Activated naive CD4-positive, alpha-beta T cell treated with anti-CD3 and anti-CD28 coated beads, Interleukin-2, amount 10 ng/mL, durations not matched to agents 7 days and 5 days (primary cell): ENCODE data around the gene LAMA3.
"Not testable (repeated sequence)": the region's sequence is repeated elsewhere in the genome, so short reads cannot be mapped to it uniquely, and the experiment has no call there.

ENCODE experiments used
- CTCF ChIA-PET: fragments of 350-600 bp; sonication (Branson Sonifier 250); formaldehyde crosslinking; loops from one replicate; lab custom pipeline; 2021; ENCODE audit warnings: antibody characterized with exemption; lab: Charles Lee
- DNase-seq: peaks from one replicate; pipeline ENCODE4 v3.0.0-alpha.2; 2020
- H3K27ac Mint-ChIP-seq: one replicate; pipeline ENCODE4 v1.8.0; 2021; ENCODE audit warnings: mild to moderate bottlenecking, moderate library complexity, mixed read lengths
- H3K27me3 Mint-ChIP-seq: one replicate; pipeline ENCODE4 v1.8.0; 2021; ENCODE audit warnings: mild to moderate bottlenecking, mixed read lengths
- H3K36me3 Mint-ChIP-seq: one replicate; pipeline ENCODE4 v1.8.0; 2021; ENCODE audit warnings: mixed read lengths
- H3K4me1 Mint-ChIP-seq: one replicate; pipeline ENCODE4 v1.8.0; 2021; ENCODE audit warnings: mixed read lengths
- H3K4me3 Mint-ChIP-seq: one replicate; pipeline ENCODE4 v1.8.0; 2021; ENCODE audit warnings: mild to moderate bottlenecking, moderate library complexity, mixed read lengths
- H3K9me3 Mint-ChIP-seq: one replicate; pipeline ENCODE4 v1.8.0; 2021; ENCODE audit warnings: mixed read lengths

LAMA3 gene

DNA sequence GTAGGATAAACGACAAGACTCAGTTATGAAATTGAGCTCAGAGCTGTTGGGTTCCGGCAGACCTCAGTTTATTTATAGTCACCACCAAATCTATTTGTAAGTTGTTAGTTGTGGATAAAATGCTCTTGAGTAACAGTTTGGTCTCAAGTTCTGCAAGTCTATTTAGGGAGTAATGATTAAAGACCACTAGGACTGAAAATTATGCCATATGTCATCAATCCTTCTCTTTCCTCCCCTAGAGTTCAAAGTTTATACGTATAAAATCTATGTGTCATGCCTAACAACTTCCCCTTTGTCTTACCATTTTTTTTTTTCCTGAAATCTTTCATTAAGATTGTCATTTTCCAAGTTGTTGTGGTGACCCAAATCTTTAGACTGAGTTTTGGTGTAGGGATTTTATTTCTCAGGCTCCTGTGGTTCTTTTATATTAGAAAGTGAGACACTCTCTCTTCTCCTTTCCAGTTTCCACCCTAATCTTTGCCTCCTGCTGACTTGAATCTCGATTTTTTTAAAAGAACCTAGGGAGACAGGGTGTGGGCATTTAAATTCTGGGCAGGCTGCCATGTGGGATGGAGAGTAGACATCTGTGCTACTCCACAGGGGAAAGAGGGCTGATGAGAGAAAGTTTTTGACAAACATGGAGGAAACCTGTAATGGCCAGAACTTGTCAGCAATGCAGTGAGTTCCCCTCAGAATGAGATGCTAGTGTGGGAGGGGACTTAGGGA lies 51.0 kb downstream of the LAMA3 start:
- no peak for DNase-seq
- CTCF ChIA-PET, result no interaction called here
- peaks cover 23% of the 10 kb centered on the region for H3K4me1 Mint-ChIP-seq

DNA sequence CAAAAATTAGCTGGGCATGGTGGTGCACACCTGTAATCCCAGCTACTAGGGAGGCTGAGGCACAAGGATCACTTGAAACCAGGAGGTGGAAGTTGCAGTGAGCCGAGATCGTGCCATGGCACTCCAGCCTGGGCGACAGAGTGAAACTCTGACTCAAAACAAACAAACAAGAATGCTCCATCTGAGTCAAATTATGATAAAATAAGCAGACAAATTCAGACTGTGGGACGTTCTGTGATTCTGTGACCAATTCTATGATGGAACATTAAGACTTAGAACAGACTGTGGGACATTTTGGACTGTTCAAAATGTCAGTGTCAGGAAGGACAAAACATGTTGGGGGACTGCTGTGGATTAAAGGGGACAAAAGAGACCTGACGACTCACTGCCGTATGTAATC lies 52.7 kb downstream of the LAMA3 start:
- H3K4me3 Mint-ChIP-seq, H3K36me3 Mint-ChIP-seq, DNase-seq, H3K27ac Mint-ChIP-seq, CTCF ChIA-PET, H3K9me3 Mint-ChIP-seq: not testable (repeated sequence)
- peaks cover 48% of the 10 kb centered on the region for H3K27me3 Mint-ChIP-seq
- peaks cover 23% of the 10 kb centered on the region for H3K4me1 Mint-ChIP-seq

More for the DNA sequence above, 51.0 kb downstream of the LAMA3 start:
- Mint-ChIP-seq H3K4me3 (no peak overlapping the region), H3K9me3 (no peaks in the 10 kb centered on the region), H3K36me3 (no peaks in the 10 kb centered on the region), H3K27me3 (peaks cover 51% of the 10 kb centered on the region), H3K27ac (no peak overlapping the region)

DNA sequence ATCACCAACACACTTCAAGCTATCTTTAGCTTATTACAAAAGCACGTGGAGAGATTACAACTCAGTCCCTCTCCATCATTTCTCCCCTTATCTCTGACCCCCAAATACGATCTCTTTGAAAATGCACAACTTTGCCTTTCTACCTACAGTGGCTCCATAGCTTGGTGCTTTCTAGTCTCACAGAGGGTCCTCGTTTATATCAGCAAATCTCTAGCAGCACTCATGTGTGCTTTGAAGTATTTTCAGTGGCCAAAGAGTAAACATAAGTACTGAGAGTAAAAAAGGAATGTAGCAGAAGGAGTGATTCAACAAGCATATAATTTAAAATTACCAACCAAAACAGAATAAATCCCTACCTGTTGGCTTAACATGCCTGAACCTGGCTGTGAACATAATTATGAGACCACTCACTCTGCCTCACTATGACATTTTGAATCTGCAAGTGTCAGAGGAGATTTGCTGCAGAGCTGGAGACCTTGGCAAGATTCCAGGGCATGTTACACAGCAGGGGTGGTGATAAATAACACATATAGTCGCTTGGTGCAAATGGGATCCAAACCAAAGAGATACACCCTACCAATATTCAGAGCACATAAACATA lies 54.6 kb downstream of the LAMA3 start:
- no peaks in the 10 kb centered on the region for H3K36me3 Mint-ChIP-seq
- no peak for DNase-seq
- H3K27me3 Mint-ChIP-seq, result peaks cover 38% of the 10 kb centered on the region
- H3K9me3 Mint-ChIP-seq, result no peaks in the 10 kb centered on the region
- H3K4me1 Mint-ChIP-seq, result peaks cover 6% of the 10 kb centered on the region
- no peak overlapping the region for H3K27ac Mint-ChIP-seq
- CTCF ChIA-PET, result no interaction called here
- no peak overlapping the region for H3K4me3 Mint-ChIP-seq

DNA sequence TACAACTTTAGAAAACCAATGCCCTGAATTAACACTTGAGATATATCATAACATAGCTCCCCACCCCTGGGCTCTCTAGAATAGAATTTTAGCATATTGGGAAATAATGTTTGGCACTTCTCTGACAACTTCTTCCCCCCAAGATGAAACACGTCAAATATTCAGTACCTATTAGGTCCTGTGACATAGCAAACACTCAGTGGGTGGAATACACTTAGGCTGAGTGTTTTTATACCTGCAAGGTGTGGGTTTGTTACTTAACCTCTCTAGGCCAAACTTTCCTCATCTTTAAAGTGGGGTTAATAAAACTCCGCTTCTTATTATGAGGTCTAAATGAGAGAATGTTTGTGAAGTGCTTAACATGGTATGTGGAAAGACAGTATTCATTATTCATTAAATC lies 56.1 kb downstream of the LAMA3 start:
- H3K9me3 Mint-ChIP-seq, result no peaks in the 10 kb centered on the region
- H3K27ac Mint-ChIP-seq, result no peak overlapping the region
- no peak for DNase-seq
- no peaks in the 10 kb centered on the region for H3K4me1 Mint-ChIP-seq
- H3K4me3 Mint-ChIP-seq, result no peak overlapping the region
- CTCF ChIA-PET, result no interaction called here
- peaks cover 35% of the 10 kb centered on the region for H3K27me3 Mint-ChIP-seq
- H3K36me3 Mint-ChIP-seq, result no peaks in the 10 kb centered on the region

DNA sequence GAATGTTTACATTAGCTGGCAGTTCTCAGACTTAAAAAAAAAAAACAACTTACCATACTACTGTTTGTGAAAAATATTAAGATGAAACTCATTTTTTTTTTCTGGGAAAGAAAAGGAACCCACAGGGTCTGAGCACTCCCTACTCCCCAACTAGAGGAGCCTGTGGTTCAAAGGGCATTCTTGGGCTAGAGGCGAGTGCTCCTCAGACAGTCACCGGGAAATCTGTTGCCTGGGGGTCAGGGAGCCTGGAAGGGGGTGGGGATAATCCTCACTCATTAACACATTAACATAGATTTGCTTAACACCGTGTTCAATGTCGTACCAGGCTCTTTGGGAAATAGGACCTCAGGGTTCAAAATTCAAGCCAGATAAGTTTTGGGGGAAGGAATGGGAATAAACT lies 57.6 kb downstream of the LAMA3 start:
- Mint-ChIP-seq H3K4me3 (no peak overlapping the region), H3K4me1 (no peaks in the 10 kb centered on the region), H3K36me3 (no peaks in the 10 kb centered on the region), H3K9me3 (no peaks in the 10 kb centered on the region), H3K27me3 (peaks cover 32% of the 10 kb centered on the region), H3K27ac (no peak overlapping the region)
- CTCF ChIA-PET, result no interaction called here
- no peak for DNase-seq

DNA sequence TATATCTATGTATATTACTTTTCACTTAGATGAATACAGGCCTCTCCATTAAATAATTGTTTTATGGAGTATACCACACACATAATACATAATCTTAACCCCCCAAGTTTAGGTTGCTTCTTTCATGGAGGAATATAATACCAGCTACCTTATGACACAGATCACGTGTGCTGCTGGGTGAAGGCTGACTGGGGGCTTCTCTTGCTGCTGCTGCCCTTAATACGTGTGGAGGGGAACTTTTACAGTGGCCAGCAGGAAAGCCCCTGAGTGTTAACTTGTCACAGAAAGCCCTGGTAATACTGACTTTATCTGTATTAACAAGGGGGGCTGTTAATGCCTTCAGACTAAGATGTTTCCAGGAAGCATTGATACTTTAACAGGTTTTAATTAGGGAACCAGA lies 63.1 kb downstream of the LAMA3 start:
- Mint-ChIP-seq H3K4me3 (no peak overlapping the region), H3K27me3 (peaks cover 38% of the 10 kb centered on the region), H3K9me3 (no peaks in the 10 kb centered on the region), H3K27ac (no peak overlapping the region), H3K4me1 (no peaks in the 10 kb centered on the region), H3K36me3 (no peaks in the 10 kb centered on the region)
- CTCF ChIA-PET, result no interaction called here
- no peak for DNase-seq

DNA sequence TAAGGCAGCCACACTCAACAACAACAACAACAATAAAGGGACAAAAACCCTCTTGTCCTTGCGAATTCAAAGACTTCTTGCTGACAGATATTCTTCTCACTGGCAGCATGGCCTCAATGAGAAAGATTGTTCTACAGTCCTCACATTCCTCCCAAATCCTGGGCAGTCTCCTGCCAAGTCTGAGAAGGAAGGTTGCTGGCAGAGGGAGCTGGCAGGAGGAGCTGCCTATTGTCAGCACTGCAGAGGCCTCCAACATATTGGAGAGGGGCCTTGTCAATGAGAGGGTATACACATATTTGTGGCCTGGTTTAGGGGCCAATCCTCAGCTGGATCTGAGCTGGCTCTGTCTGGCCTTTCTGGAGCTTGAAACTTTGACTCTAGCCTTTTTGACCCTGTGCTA lies 63.5 kb downstream of the LAMA3 start:
- no peak overlapping the region for H3K27ac Mint-ChIP-seq

DNA sequence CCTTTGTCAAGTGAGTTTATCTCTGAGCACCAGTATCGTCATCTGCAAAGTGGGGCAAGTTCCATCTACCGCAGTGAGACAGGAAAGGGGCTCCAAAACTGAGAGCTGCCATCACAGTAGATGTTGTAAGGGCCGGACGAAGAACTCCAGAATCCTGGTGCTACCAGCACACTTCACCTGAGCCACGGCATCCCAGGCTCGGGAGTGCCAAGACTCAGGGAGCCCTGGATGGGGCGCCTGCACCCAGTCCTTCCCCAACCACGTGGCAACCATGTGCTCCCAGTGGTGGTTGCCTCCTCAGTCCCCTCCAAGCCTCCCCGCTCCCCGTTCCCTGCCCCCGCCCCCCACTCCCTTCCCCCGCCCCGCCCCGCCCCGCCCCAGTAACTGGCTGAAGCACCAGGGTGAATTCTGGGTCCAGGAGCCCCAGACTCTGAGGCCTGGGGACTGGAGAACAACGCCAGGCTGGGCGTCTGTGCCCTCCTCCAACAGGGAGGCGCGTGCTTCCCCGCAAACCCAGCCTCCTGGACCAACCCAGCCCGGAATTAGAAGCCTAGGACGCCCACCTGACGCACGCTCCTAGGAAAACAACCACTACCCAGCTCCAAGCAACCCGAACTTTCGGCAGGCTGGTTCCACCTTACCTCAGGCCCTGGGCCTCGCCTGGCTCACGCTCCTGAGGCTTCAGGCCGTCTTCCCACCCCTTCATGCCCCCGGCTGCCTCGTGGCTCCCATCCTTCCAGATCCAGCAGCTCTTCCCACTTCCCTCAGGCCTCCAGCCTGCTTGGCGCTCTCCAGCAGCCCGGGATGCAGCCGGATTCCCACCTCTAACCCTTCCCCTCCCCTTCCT lies 67.6 kb downstream of the LAMA3 start:
- Mint-ChIP-seq H3K4me1 (no peaks in the 10 kb centered on the region), H3K27ac (no peak overlapping the region), H3K9me3 (no peaks in the 10 kb centered on the region), H3K4me3 (no peak overlapping the region), H3K36me3 (no peaks in the 10 kb centered on the region), H3K27me3 (peaks cover 24% of the 10 kb centered on the region)
- DNase-seq, result no peak
- CTCF ChIA-PET, result no interaction called here

More for the DNA sequence above, 63.5 kb downstream of the LAMA3 start:
- H3K36me3 Mint-ChIP-seq, result no peaks in the 10 kb centered on the region
- CTCF ChIA-PET, result no interaction called here
- H3K4me1 Mint-ChIP-seq, result no peaks in the 10 kb centered on the region
- H3K4me3 Mint-ChIP-seq, result no peak overlapping the region
- no peak for DNase-seq
- peaks cover 37% of the 10 kb centered on the region for H3K27me3 Mint-ChIP-seq
- no peaks in the 10 kb centered on the region for H3K9me3 Mint-ChIP-seq

DNA sequence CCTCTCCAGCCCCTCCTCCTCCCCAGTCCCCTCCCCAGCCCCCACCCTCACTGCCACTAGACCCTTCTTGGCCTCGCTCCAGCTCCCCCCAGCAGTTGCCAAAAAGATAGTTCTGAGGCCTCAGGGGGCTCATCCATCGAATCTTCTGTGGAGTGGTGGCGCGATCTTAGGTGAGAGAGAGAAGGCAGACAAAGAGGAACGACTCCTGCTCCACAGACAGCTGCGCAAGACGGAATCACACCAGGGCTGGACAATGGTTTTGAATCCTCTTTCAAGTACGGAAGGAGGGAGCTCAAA lies 68.1 kb downstream of the LAMA3 start:
- H3K36me3 Mint-ChIP-seq, result no peaks in the 10 kb centered on the region
- H3K27ac Mint-ChIP-seq, result no peak overlapping the region
- no peaks in the 10 kb centered on the region for H3K4me1 Mint-ChIP-seq
- peaks cover 21% of the 10 kb centered on the region for H3K27me3 Mint-ChIP-seq
- H3K4me3 Mint-ChIP-seq, result no peak overlapping the region
- no peak for DNase-seq
- H3K9me3 Mint-ChIP-seq, result no peaks in the 10 kb centered on the region
- CTCF ChIA-PET, result no interaction called here

DNA sequence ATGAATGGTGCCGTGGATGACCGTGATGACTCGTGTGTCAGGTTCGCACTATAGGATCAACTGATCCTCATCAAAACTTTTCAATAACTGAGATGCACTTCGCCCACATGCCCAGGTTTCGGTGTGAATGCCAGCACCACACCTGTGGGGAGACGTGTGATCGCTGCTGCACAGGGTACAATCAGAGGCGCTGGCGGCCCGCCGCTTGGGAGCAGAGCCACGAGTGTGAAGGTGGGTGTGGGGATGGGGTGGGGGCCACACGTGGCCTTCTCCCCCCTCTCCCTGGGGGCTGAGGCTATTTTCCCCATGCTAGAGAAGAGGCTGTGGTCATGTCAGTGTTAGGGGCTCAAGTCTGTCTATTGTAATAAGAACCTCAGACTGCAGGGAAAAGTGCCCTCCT lies 69.0 kb downstream of the LAMA3 start:
- DNase-seq, result no peak
- Mint-ChIP-seq H3K27ac (no peak overlapping the region), H3K27me3 (peaks cover 16% of the 10 kb centered on the region), H3K36me3 (no peaks in the 10 kb centered on the region), H3K9me3 (no peaks in the 10 kb centered on the region), H3K4me3 (no peak overlapping the region), H3K4me1 (no peaks in the 10 kb centered on the region)
- CTCF ChIA-PET, result no interaction called here

DNA sequence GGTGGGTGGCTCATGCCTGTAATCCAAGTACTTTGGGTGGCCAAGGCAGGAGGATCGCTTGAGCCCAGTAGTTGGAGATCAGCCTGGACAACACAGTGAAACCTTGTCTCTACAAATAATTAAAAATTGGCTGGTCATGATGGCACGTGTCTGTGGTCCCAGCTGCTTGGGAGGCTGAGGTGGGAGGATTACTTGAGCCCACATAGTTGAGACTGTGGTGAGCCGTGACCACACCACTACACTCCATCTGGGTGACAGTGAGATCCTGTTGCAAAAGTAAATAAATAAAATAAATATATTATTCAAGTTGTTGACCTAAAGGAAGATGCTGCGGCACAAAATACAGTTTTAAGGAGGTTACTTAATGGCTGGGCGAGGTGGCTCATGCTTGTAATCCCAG lies 72.7 kb downstream of the LAMA3 start:
- no peaks in the 10 kb centered on the region for H3K36me3 Mint-ChIP-seq
- CTCF ChIA-PET, result no interaction called here
- DNase-seq, result no peak
- H3K9me3 Mint-ChIP-seq, result no peaks in the 10 kb centered on the region
- H3K27me3 Mint-ChIP-seq, result peaks cover 23% of the 10 kb centered on the region
- H3K4me1 Mint-ChIP-seq, result no peaks in the 10 kb centered on the region
- no peak overlapping the region for H3K4me3 Mint-ChIP-seq
- no peak overlapping the region for H3K27ac Mint-ChIP-seq

DNA sequence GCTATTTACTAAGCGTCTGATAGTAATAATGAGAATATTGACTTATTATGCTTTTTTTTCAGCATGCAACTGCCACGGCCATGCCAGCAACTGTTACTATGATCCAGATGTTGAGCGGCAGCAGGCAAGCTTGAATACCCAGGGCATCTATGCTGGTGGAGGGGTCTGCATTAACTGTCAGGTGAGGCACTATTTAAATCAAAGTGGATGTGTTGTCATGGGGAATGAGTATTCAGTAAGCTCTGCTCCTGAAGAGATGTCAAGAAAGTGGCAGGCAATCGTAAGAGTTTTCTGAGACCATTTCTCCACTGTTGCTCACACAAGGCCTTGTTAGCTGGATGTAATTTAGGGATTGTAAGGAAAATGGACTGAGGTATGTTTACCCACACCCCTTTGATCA lies 74.1 kb downstream of the LAMA3 start:
- Mint-ChIP-seq H3K4me3 (no peak overlapping the region), H3K9me3 (no peaks in the 10 kb centered on the region), H3K27me3 (peaks cover 20% of the 10 kb centered on the region), H3K4me1 (no peaks in the 10 kb centered on the region), H3K27ac (no peak overlapping the region), H3K36me3 (no peaks in the 10 kb centered on the region)
- DNase-seq, result no peak
- CTCF ChIA-PET, result no interaction called here

DNA sequence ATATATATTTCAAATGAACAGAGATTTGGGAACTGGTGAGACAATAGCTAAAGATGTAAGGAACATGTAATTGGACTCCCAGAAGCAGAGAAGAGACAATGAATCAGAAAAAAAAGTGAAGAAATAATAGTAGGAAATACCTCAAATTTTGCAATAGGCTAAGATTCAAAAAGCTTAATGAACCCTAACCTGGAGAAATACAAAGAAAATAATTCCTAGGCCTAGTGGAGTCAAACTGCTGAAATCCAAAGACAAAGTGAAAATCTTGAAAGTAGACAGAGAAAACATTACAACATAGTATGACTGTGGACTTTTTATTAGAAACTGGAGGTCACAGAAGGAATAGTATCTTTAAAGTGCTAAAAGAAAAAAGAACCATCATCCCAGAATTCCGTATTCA lies 76.7 kb downstream of the LAMA3 start:
- H3K27ac Mint-ChIP-seq, result no peak overlapping the region
- no peak for DNase-seq
- CTCF ChIA-PET, result no interaction called here
- peaks cover 17% of the 10 kb centered on the region for H3K27me3 Mint-ChIP-seq
- no peaks in the 10 kb centered on the region for H3K9me3 Mint-ChIP-seq
- no peak overlapping the region for H3K4me3 Mint-ChIP-seq
- no peaks in the 10 kb centered on the region for H3K4me1 Mint-ChIP-seq
- no peaks in the 10 kb centered on the region for H3K36me3 Mint-ChIP-seq

DNA sequence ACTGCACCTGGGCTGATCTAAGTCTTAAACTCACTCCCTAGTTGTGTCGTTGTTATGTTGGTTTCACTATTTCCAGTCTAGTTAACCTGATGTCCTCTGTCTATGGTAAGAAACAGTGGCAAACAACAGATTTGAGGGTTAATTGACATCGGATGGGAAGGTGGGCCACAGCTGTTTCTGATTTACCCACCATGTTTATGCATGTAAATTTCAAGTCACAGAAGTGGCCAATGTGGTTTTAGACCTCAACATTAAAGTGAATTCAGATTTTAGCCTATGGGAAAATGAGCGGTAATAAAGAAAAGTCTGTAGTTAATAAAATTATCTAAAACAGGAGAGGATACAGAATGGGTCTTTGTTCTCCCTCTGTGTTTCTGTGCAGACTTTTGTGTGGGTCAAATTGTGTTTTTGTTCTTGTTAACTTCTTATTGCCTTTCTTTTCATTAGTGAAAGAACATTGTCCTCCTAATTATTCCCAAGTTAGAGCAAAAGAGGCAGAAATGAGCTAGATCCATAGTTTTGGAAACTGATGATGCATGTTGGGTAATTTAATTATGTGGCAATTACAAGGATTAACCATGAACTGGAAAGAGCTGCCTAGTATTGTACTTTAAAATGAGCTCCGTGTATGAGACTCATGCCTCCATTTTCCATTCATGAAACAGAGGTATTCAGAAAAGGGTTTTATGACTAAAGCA lies 83.2 kb downstream of the LAMA3 start:
- Mint-ChIP-seq H3K4me1 (no peaks in the 10 kb centered on the region), H3K4me3 (no peak overlapping the region), H3K36me3 (no peaks in the 10 kb centered on the region), H3K9me3 (no peaks in the 10 kb centered on the region), H3K27ac (no peak overlapping the region), H3K27me3 (peaks cover 12% of the 10 kb centered on the region)
- no peak for DNase-seq
- CTCF ChIA-PET, result no interaction called here
